HL-60 (cell line): ENCODE data around the gene ABHD16B.

Experiments used
- CTCF ChIP-seq: IDR thresholded peaks from one replicate; pipeline ENCODE4 v1.5.1; 2011; ENCODE audit warnings: low read length, control low read depth, inconsistent platforms; ENCODE audit not compliant: insufficient read depth
- REST ChIP-seq: IDR thresholded peaks from 2 replicates; pipeline ENCODE4 v1.6.1; 2012; ENCODE audit warnings: low read depth; ENCODE audit not compliant: insufficient replicate concordance

GRCh38 chr20:63829603-63829944, 31.7 kb upstream of the ABHD16B start:
- TF ChIP-seq CTCF (no peak), REST (no peak)
